Activated T-cell treated with anti-CD3 and anti-CD28 coated beads, Interleukin-2, amount 50 U/mL, for 4 hours (primary cell): Measurements from ENCODE around the gene PCED1A. TPM values are rescaled to one million over a fixed set of nuclear protein-coding genes. Genes with fewer than 3 reads are reported as not detected.
A peak's percentile ranks its signal among the peaks of the same experiment; 100 is the strongest.

Source experiments
- ATAC-seq, 2 donors: fragments of 200-7000 bp; cut with Tn5 transposase; one replicate each; pipeline ENCODE4 v1.10.0; 2021
- DNase-seq: peaks from one replicate; pipeline ENCODE4 v3.0.0-alpha.2; 2020
- H3K27me3 Mint-ChIP-seq: one replicate; pipeline ENCODE4 v1.8.0; 2021; ENCODE audit warnings: low read depth, mixed read lengths
- H3K36me3 Mint-ChIP-seq: one replicate; pipeline ENCODE4 v1.8.0; 2022; ENCODE audit warnings: mixed read lengths; ENCODE audit not compliant: insufficient read depth
- H3K4me1 Mint-ChIP-seq: one replicate; pipeline ENCODE4 v1.8.0; 2021; ENCODE audit warnings: low read depth, mixed read lengths
- H3K4me3 Mint-ChIP-seq: one replicate; pipeline ENCODE4 v1.8.0; 2021; ENCODE audit warnings: mild to moderate bottlenecking, moderate library complexity, mixed read lengths
- H3K9me3 Mint-ChIP-seq: one replicate; pipeline ENCODE4 v1.8.0; 2021; ENCODE audit warnings: mixed read lengths
- total RNA-seq, 3 donors: library from RNA; stranded (reverse); gene quantifications; one replicate each; pipeline ENCODE4 v1.2.1, GENCODE V29; 2021

The PCED1A gene, protein sequence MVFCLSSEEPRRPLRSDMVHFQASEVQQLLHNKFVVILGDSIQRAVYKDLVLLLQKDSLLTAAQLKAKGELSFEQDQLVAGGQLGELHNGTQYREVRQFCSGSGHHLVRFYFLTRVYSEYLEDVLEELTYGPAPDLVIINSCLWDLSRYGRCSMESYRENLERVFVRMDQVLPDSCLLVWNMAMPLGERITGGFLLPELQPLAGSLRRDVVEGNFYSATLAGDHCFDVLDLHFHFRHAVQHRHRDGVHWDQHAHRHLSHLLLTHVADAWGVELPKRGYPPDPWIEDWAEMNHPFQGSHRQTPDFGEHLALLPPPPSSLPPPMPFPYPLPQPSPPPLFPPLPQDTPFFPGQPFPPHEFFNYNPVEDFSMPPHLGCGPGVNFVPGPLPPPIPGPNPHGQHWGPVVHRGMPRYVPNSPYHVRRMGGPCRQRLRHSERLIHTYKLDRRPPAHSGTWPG
- total RNA-seq, result 10 to 100 TPM; 12.1 to 16.8 (median 12.9) TPM

- peak; percentile 85 for DNase-seq
- Mint-ChIP-seq H3K36me3 (peaks cover 12% of the 10 kb centered on the region), H3K4me1 (peaks cover 31% of the 10 kb centered on the region), H3K9me3 (no peaks in the 10 kb centered on the region), H3K4me3 (peak within 1 kb of the TSS; percentile 82), H3K27me3 (no peaks in the 10 kb centered on the region)
- ATAC-seq, result peak; percentile 98
Observed at GRCh38 chr20:2840138-2840966, at the start of gene PCED1A, which contains the start of gene VPS16. PCED1A (minus strand) TSS chr20:2840655; CDS start chr20:2839912, 743 bp downstream. VPS16 (plus strand) TSS chr20:2840745; CDS start chr20:2840775, 30 bp downstream.

- H3K4me1 Mint-ChIP-seq, result peaks cover 59% of the 10 kb centered on the region
- no peak overlapping the region for H3K4me3 Mint-ChIP-seq
- H3K9me3 Mint-ChIP-seq, result no peaks in the 10 kb centered on the region
- no peaks in the 10 kb centered on the region for H3K27me3 Mint-ChIP-seq
- DNase-seq (no peak), ATAC-seq (no peak)
- H3K36me3 Mint-ChIP-seq, result peaks cover 9% of the 10 kb centered on the region
Observed at GRCh38 chr20:2889797-2890196, 49.3 kb upstream of the PCED1A start.

GRCh38 chr20:2889209-2889608, 48.8 kb upstream of the PCED1A start:
- peaks cover 4% of the 10 kb centered on the region for H3K36me3 Mint-ChIP-seq
- no peak overlapping the region for H3K4me3 Mint-ChIP-seq
- H3K9me3 Mint-ChIP-seq, result no peaks in the 10 kb centered on the region
- peaks cover 65% of the 10 kb centered on the region for H3K4me1 Mint-ChIP-seq
- no peak for DNase-seq
- no peak for ATAC-seq
- no peaks in the 10 kb centered on the region for H3K27me3 Mint-ChIP-seq

- ATAC-seq (peak in 1 of 2 donors; percentile 58), DNase-seq (no peak)
- no peaks in the 10 kb centered on the region for H3K27me3 Mint-ChIP-seq
- peaks cover 71% of the 10 kb centered on the region for H3K4me1 Mint-ChIP-seq
- H3K4me3 Mint-ChIP-seq, result no peak overlapping the region
- no peaks in the 10 kb centered on the region for H3K9me3 Mint-ChIP-seq
- peaks cover 5% of the 10 kb centered on the region for H3K36me3 Mint-ChIP-seq
Observed at GRCh38 chr20:2888224-2888955, 47.9 kb upstream of the PCED1A start.

GRCh38 chr20:2887715-2888114, 47.3 kb upstream of the PCED1A start:
- Mint-ChIP-seq H3K36me3 (peaks cover 3% of the 10 kb centered on the region), H3K4me3 (no peak overlapping the region), H3K4me1 (peaks cover 66% of the 10 kb centered on the region), H3K27me3 (no peaks in the 10 kb centered on the region), H3K9me3 (no peaks in the 10 kb centered on the region)
- no peak for DNase-seq
- no peak for ATAC-seq

DNA sequence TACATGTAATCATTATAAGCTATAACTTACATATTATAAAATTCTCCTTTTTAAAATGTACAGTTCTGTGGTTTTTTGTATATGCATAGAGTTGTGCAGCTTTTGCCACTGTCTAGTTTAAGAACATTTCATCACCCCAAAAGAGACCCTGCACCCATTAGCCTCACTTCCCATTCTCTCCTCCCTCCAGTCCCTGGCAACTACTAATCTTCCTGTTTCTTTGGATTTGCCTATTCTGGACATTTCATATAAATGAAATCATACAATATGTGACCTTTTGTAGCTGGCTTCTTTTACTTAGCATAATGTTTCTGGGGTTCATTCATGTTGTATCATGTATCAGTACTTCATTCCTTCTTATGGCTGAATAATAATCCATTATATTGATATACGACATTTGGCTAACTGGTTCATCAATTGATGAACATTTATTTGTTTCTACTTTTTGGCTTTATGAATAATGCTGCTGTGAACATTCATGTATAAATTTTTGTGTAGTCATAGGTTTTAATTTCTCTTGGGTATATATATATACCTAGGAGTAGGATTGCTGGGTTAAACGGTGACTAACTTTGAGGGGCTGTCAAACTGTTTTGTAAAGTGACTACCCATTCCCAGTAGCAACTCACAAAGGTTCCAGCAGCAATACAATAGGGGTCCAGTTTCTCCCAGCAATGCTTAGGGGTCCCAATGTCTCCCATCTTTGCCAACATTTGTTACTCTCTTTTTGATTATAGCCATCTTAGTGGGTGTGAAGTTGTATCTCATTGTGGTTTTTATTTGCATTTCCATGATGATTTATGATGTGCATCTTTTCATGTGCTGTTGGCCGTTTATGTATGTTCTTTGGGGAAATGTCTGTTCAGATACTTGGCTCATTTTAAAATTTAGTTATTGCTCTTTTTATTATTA, 43.5 kb upstream of the PCED1A start:
- Mint-ChIP-seq H3K27me3 (no peaks in the 10 kb centered on the region), H3K4me3 (no peak overlapping the region), H3K9me3 (no peaks in the 10 kb centered on the region), H3K4me1 (peaks cover 50% of the 10 kb centered on the region), H3K36me3 (peaks cover 2% of the 10 kb centered on the region)
- ATAC-seq, result peak in 1 of 2 donors; percentile 21
- DNase-seq, result no peak

DNA sequence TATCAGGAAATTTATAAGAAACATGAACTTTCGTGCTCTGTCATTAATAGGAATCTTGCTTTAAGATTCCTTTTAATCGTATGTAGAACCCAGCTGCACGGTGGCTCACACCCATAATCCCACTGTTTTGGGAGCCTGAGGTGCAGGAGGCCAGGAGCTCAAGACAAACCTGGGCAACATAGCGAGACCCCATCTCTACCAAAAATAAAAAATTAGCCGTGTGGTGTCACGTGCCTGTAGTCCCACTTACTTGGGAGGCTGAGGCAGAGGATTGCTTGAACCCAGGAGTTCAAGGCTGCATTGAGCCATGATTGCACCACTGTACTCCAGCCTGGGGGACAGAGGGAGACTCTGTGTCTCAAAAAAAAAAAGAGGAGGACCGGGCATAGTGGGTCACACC, 40.2 kb upstream of the PCED1A start:
- Mint-ChIP-seq H3K27me3 (no peaks in the 10 kb centered on the region), H3K4me3 (no peak overlapping the region), H3K36me3 (peaks cover 12% of the 10 kb centered on the region), H3K9me3 (no peaks in the 10 kb centered on the region), H3K4me1 (peaks cover 51% of the 10 kb centered on the region)
- DNase-seq, result no peak
- no peak for ATAC-seq

GRCh38 chr20:2879146-2879545, 38.7 kb upstream of the PCED1A start:
- Mint-ChIP-seq H3K4me1 (peaks cover 51% of the 10 kb centered on the region), H3K27me3 (no peaks in the 10 kb centered on the region)
- no peak for ATAC-seq

GRCh38 chr20:2878515-2878914, 38.1 kb upstream of the PCED1A start:
- ATAC-seq, result no peak
- H3K36me3 Mint-ChIP-seq, result peaks cover 11% of the 10 kb centered on the region
- DNase-seq, result no peak
- no peaks in the 10 kb centered on the region for H3K27me3 Mint-ChIP-seq
- H3K9me3 Mint-ChIP-seq, result no peaks in the 10 kb centered on the region
- H3K4me3 Mint-ChIP-seq, result no peak overlapping the region
- H3K4me1 Mint-ChIP-seq, result peaks cover 45% of the 10 kb centered on the region

More at GRCh38 chr20:2879146-2879545, 38.7 kb upstream of the PCED1A start:
- H3K4me3 Mint-ChIP-seq, result no peak overlapping the region
- H3K9me3 Mint-ChIP-seq, result no peaks in the 10 kb centered on the region
- peaks cover 12% of the 10 kb centered on the region for H3K36me3 Mint-ChIP-seq
- DNase-seq, result no peak

DNA sequence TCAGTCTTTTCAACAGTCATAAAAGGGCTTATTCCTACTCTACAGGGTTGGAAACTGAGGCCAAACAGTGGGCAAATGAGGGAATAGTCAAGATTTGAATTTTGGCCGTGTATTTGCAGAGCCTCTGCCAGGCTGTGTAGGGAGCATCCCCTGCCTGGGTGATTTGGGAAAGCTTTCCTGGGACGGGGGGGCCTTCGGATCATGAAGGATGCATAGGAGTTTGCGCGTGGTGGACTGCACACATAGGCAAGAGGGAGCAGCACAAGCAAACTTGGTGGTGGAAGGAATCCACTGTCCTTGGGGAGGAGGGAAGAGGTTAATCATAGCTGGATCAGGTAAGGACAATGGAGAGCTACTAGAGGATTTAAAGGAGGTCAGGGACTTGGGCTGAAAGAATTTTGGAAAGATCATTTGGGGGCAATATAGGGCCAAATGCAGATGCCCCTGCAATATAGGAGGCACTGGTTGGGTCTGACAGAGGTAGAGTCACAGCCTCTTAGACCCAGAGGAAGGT, 35.3 kb upstream of the PCED1A start:
- Mint-ChIP-seq H3K4me3 (peak overlapping the region; percentile 37), H3K36me3 (peaks cover 11% of the 10 kb centered on the region), H3K4me1 (peaks cover 59% of the 10 kb centered on the region), H3K9me3 (no peaks in the 10 kb centered on the region), H3K27me3 (no peaks in the 10 kb centered on the region)
- ATAC-seq (no peak), DNase-seq (no peak)

DNA sequence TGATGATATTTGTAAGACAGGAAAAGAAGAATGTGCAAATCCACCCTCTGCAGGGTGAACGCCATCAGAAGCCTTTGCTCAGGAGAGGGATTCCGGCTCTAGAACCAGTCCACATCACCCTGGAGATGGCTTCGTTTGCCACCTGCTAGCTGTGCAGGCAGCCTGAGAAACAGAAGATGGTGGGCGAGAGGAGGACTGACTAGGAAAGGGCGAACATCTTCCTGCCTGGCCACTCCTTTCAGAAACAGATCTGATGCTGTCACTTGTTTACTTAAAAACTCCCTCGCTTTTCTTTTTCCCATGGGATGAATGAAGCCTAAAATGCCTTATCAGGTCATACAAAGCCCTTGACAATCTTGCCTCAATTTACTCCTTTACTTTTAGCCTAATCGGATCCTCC, 34.0 kb upstream of the PCED1A start:
- DNase-seq (no peak), ATAC-seq (no peak)
- Mint-ChIP-seq H3K36me3 (peaks cover 11% of the 10 kb centered on the region), H3K4me3 (peak overlapping the region; percentile 91), H3K27me3 (no peaks in the 10 kb centered on the region), H3K9me3 (no peaks in the 10 kb centered on the region), H3K4me1 (peaks cover 59% of the 10 kb centered on the region)

DNA sequence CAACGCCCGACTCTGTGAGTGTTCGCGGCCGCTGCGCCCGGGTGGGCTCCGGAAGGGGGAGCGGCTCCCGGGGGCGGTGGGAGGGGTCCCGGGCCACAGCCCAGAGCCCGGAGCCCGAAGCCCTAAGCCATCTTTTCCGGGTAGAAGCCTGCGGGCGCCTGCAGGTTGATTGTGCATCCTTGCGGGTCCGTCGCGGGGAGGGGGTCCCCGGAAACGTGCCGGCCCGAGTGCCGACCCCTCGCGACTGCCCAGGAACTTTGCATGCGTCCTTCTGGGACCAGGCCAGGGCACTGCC, 33.2 kb upstream of the PCED1A start:
- H3K27me3 Mint-ChIP-seq, result no peaks in the 10 kb centered on the region
- DNase-seq (peak; percentile 49), ATAC-seq (peak; percentile 53 to 54)
- peaks cover 53% of the 10 kb centered on the region for H3K4me1 Mint-ChIP-seq
- peaks cover 11% of the 10 kb centered on the region for H3K36me3 Mint-ChIP-seq
- H3K9me3 Mint-ChIP-seq, result no peaks in the 10 kb centered on the region
- peak overlapping the region; percentile 91 for H3K4me3 Mint-ChIP-seq

GRCh38 chr20:2873010-2873746, 32.7 kb upstream of the PCED1A start, which contains the start of gene PTPRA:
PTPRA (plus strand) TSS chr20:2873481; CDS start chr20:2964278, 90,797 bp downstream.
- Mint-ChIP-seq H3K4me1 (peaks cover 49% of the 10 kb centered on the region), H3K36me3 (peaks cover 7% of the 10 kb centered on the region), H3K9me3 (no peaks in the 10 kb centered on the region), H3K4me3 (peak within 1 kb of the TSS; percentile 91), H3K27me3 (no peaks in the 10 kb centered on the region)
- ATAC-seq, result peak; percentile 94 to 95
- peak; percentile 87 for DNase-seq
